HG02970 (cell line): ENCODE data around the gene SLC36A4.
"Not testable (repeated sequence)": the region's sequence is repeated elsewhere in the genome, so short reads cannot be mapped to it uniquely, and the experiment has no call there.

Experiments used
- ATAC-seq: cut with Tn5 transposase; IDR thresholded peaks from one replicate; pipeline ENCODE4 v1.9.1; 2021; ENCODE audit warnings: mild to moderate bottlenecking, moderate library complexity, moderate number of reproducible peaks; ENCODE audit not compliant: unreplicated experiment, low FRiP score

SLC36A4 gene

DNA sequence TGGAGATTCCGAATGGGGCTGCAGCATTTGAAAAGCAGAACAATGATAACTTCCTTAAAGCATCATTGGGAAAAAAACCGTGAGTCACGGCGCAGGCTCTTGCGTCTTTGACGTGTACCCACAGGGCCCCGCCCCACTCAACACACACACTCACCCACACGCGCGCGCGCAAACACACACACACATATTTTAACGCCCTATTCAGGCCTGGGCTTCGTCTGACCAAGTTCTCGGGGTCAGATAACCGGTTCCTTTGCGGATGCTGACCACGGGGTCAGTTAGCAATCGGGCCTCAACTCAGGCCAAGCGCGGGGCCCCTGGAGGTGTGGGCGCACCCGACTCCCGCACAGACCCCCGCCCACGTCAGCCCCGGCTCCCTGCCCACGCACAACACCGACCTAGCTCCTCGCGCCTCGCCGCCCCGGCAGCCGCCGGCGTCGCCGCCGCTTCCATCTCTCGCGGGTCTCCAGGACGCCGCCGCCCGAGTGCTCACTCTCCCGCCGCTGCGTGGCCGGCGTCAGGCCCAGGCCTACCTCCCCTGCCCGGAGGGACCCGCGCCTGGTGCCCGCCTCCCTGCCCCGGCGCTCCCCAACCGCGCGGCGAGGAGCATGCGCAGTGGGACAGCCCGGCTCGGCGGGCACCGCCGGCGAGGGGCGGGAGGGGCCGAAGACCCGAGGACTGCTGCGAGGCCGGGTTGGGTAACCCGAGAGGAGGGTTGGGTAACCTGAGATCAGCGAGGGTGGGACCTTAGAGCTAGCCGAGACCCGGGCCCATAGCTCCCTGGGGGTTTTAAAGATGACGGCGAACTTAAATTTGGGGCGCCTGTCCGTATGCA lies at the start of gene SLC36A4:
TSS of gene SLC36A4 (minus strand) at position 612 of the 835 bp plus-strand sequence. CDS start at position 453, 159 bp downstream.
- ATAC-seq, result peak; percentile 86

- ATAC-seq, result not testable (repeated sequence)
Observed at GRCh38 chr11:93246790-93247189, 49.0 kb upstream of the SLC36A4 start.

- ATAC-seq, result no peak
Observed at GRCh38 chr11:93244018-93244417, 46.2 kb upstream of the SLC36A4 start.

GRCh38 chr11:93239966-93240365 lies 42.2 kb upstream of the SLC36A4 start:
- ATAC-seq, result no peak

GRCh38 chr11:93238956-93239355 lies 41.2 kb upstream of the SLC36A4 start:
- ATAC-seq, result no peak

- ATAC-seq, result no peak
Observed at GRCh38 chr11:93236741-93237675, 39.2 kb upstream of the SLC36A4 start.

- ATAC-seq, result peak; percentile 83
Observed at GRCh38 chr11:93234602-93235207, 36.9 kb upstream of the SLC36A4 start.

- no peak for ATAC-seq
Observed at GRCh38 chr11:93229876-93230275, 32.1 kb upstream of the SLC36A4 start.

DNA sequence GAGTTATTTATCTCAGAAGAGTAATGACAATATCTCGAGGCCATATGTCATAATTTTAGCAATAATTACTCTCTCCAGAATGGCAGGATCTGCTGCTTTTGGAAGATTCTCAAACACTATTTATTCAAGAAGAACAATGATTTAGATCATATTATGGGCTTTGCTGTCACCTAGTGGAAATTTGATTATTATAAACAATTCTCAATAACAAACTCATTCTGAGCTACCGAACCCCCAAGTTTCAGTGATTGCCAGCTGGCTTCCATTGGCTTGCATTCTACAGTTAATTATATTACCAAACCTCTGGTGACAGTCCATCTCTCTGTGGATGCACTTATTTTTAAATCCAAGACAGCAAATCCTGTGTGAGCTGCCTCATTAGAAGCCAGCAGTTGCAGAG lies 27.9 kb upstream of the SLC36A4 start:
- no peak for ATAC-seq

DNA sequence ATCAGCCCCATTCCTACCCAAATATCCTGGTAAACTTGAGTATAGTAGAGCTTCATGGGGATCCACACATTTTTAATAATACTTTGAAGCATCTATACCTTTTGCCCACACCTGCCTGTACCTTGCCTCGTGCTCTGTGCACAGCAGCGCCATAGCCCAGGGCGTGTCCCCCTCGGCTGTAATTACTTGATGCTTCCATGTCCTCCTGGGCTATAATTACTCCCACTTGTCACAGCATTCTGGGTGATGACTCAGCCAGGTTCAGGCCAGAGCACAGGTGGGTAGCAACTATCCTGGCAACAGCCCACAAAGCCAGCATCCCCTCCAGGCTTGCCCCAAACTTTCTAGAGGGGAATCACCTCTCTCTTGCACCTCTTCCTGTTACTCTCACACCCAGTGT lies 23.7 kb upstream of the SLC36A4 start:
- ATAC-seq, result no peak

DNA sequence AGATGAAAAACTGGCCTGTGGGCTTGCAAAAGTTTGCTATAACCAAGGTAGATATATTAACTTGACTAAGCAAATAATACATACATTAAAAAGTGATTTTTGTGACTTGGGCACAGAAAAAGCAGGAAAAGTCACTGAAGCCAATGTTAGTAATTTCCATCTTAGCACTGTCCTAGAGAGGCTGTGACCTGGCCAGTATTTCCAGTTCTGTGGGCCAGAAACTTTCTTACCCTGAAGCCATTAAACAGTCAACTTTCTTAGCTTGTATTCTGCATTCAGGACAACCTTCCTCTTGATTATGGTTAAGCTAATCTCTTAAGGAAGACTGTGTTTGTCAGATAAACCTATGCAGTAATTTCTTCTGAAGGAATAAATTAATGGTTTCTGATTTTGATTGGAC lies 22.3 kb upstream of the SLC36A4 start:
- no peak for ATAC-seq

- ATAC-seq, result no peak
Observed at GRCh38 chr11:93219440-93219839, 21.6 kb upstream of the SLC36A4 start.

DNA sequence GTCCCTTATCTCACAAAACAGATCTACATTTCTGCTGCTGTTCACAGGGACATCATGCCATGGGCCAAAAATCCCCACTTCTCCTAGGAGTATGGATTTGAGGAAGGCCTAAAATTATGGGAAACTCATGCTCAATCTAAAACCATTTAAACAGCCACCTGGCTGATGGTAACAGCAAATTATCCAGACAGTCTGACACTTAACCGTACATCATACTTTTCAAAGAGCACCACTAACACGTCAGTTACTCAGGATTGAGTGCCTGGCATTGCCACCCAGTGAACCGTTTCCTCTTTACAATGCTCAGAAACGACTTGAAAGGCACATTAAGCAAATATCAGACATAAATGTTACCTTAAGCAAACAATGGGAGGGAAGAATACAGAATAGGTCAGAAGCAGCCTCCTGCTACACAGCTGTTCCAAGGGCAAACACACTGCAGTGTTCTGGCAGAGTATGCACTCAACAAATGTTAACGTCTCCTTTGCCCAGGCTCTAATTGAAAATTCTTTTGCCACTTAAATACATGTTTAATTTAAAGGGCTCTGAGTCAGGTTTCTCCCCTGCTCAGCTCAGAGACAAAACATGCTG lies 18.8 kb upstream of the SLC36A4 start:
- no peak for ATAC-seq

- ATAC-seq, result no peak
Observed at GRCh38 chr11:93213622-93214021, 15.8 kb upstream of the SLC36A4 start.

GRCh38 chr11:93212094-93212493 lies 14.3 kb upstream of the SLC36A4 start:
- no peak for ATAC-seq

GRCh38 chr11:93209466-93209865 lies 11.7 kb upstream of the SLC36A4 start:
- no peak for ATAC-seq

DNA sequence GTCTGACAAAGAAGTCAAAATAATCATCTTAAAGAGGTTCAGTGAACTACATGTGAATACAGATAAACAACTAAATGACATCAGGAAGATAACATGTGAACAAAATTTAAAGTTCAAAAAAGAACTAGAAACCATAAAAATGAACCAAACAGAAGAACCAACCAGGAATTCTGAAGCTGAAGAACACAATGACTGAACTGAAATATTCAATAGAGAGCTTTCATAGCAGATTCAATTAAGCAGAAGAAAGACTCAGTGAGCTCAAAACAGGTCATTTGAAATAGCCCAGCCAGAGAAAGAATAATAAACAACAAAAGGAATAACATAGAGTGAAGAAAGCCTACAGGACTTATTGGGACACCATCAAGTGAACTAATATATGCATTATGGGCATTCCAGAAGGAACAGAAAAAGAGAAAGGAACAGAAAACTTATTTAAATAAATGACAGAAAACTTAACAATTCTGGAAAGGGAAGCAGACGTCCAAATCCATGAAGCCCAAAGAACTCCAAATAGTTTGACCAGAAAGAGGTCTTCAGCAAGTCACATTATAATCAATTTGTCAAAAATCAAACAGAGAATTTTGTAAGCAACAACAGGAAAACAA lies 11.0 kb upstream of the SLC36A4 start:
- ATAC-seq, result no peak

DNA sequence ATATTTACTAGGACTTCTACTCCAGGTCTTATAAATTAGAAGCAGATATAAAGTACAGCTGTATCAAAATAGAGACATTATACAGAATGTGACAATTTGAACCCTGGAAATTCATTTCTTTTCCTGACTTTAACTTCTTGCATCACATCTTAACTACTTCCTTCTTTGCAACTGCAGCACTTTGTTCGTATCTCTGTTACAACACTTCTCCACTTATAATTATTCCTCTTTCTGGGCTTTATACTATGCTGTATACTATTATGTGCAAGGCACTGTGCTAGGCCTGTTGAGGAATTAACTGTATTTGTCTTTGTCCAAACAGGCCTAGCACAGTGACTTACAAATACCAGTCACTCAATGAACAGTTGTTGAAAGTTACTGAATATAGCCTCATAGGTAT lies 1.8 kb upstream of the SLC36A4 start:
- no peak for ATAC-seq

DNA sequence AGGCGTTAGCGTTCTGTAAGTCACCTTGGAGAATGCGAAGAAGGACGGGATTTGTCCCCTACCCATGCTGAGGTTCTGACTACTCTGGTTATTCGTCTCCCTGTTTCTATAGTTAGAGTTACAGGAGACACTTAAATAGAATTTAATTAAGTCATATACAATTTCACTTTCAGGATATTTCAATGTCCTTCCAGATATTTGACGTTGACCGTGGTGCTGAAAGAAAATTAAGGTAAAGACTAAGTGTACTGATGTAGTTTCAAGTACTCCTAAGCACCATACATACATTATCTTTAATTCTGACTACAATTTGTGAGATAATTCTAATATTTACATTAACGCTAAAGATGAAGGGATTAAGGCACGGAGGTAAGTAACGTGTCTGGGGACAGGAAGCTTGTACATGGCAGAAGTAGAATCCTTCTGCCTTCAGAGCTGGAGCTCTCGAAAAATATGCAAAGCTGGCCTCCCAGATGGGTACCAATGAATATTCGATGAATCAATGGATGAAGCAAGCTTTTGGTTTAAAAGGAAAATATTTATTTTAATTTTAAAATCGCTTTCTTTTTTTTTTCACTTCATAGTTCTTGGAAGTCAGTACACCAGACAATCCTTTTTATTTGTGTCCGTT lies 539 bp upstream of the SLC36A4 start:
- no peak for ATAC-seq
